NCI-H128 (cell line): Measurements from ENCODE around the gene SLC8A1.
A peak's percentile ranks its signal among the peaks of the same experiment; 100 is the strongest.

ENCODE experiments used
- DNase-seq: peaks from one replicate; lab custom pipeline; 2025; ENCODE audit not compliant: unreplicated experiment; lab: John Stamatoyannopoulos, UW

SLC8A1 gene

GRCh38 chr2:40120957-40121356 is 330.9 kb downstream of the SLC8A1 start:
- no peak for DNase-seq

GRCh38 chr2:40120026-40120425 is 331.9 kb downstream of the SLC8A1 start:
- no peak for DNase-seq

GRCh38 chr2:40118622-40119021 is 333.3 kb downstream of the SLC8A1 start:
- DNase-seq: no peak

GRCh38 chr2:40115894-40116293 is 336.0 kb downstream of the SLC8A1 start:
- DNase-seq: no peak

GRCh38 chr2:40115348-40115747 is 336.5 kb downstream of the SLC8A1 start:
- DNase-seq: no peak

GRCh38 chr2:40113997-40114396 is 337.9 kb downstream of the SLC8A1 start:
- no peak for DNase-seq

- DNase-seq: peak; percentile 39
Observed at GRCh38 chr2:40113272-40113968, 338.5 kb downstream of the SLC8A1 start.

- DNase-seq: no peak
Observed at GRCh38 chr2:40109381-40109780, 342.5 kb downstream of the SLC8A1 start.

GRCh38 chr2:40108851-40109250 is 343.0 kb downstream of the SLC8A1 start:
- no peak for DNase-seq

GRCh38 chr2:40106061-40106460 is 345.8 kb downstream of the SLC8A1 start:
- DNase-seq: no peak

GRCh38 chr2:40105593-40105992 is 346.3 kb downstream of the SLC8A1 start:
- DNase-seq: no peak

GRCh38 chr2:40103590-40103989 is 348.3 kb downstream of the SLC8A1 start:
- no peak for DNase-seq

- no peak for DNase-seq
Observed at GRCh38 chr2:40103163-40103562, 348.7 kb downstream of the SLC8A1 start.

- DNase-seq: no peak
Observed at GRCh38 chr2:40102447-40102846, 349.4 kb downstream of the SLC8A1 start.

GRCh38 chr2:40101131-40101575 is 350.7 kb downstream of the SLC8A1 start:
- DNase-seq: no peak

GRCh38 chr2:40100676-40101075 is 351.2 kb downstream of the SLC8A1 start:
- no peak for DNase-seq

GRCh38 chr2:40098786-40099470 is 353.0 kb downstream of the SLC8A1 start:
- no peak for DNase-seq

GRCh38 chr2:40097691-40098385 is 354.1 kb downstream of the SLC8A1 start:
- DNase-seq: no peak

GRCh38 chr2:40096360-40096759 is 355.5 kb downstream of the SLC8A1 start:
- DNase-seq: no peak

GRCh38 chr2:40095000-40095399 is 356.9 kb downstream of the SLC8A1 start:
- no peak for DNase-seq

- DNase-seq: no peak
Observed at GRCh38 chr2:40094451-40094850, 357.4 kb downstream of the SLC8A1 start.
